Hepatocyte (in vitro differentiated cells): ENCODE results near the gene NAV2. TPM values are rescaled to one million over a fixed set of nuclear protein-coding genes. Genes with fewer than 3 reads are reported as not detected.

ENCODE experiments used
- DNase-seq: peaks from one replicate; pipeline ENCODE4 v3.0.0-alpha.2; 2016; ENCODE audit warnings: low spot score
- H2AFZ ChIP-seq: fragments of 200-600 bp; sonication (generic); 2 replicates; pipeline ENCODE4 v1.6.0; 2016; ENCODE audit warnings: antibody characterized with exemption, mild to moderate bottlenecking
- H3K27ac ChIP-seq: fragments of 200-600 bp; sonication (generic); 2 replicates; pipeline ENCODE4 v1.5.1; 2016; ENCODE audit warnings: mild to moderate bottlenecking
- H3K27me3 ChIP-seq: fragments of 200-600 bp; sonication (generic); 2 replicates; pipeline ENCODE4 v1.6.1; 2016
- H3K36me3 ChIP-seq: fragments of 200-600 bp; sonication (generic); replicated peaks from 2 replicates; pipeline ENCODE4 v1.5.1; 2016; ENCODE audit warnings: low read depth; ENCODE audit not compliant: insufficient read depth
- H3K4me1 ChIP-seq: fragments of 200-600 bp; sonication (generic); 2 replicates; pipeline ENCODE4 v1.5.1; 2016; ENCODE audit warnings: mild to moderate bottlenecking, moderate library complexity; ENCODE audit not compliant: insufficient read depth
- H3K4me2 ChIP-seq: fragments of 200-600 bp; sonication (generic); 2 replicates; pipeline ENCODE4 v1.6.0; 2016
- H3K4me3 ChIP-seq: fragments of 200-600 bp; sonication (generic); 2 replicates; pipeline ENCODE4 v1.5.1; 2016; ENCODE audit warnings: mild to moderate bottlenecking
- H3K79me2 ChIP-seq: fragments of 200-600 bp; sonication (generic); 2 replicates; pipeline ENCODE4 v1.6.0; 2017; ENCODE audit warnings: mild to moderate bottlenecking
- H3K9me2 ChIP-seq: fragments of 200-600 bp; sonication (generic); replicated peaks from 2 replicates; pipeline ENCODE4 v1.6.0; 2017; ENCODE audit warnings: mild to moderate bottlenecking; ENCODE audit not compliant: insufficient read depth
- H3K9me3 ChIP-seq: fragments of 200-600 bp; sonication (generic); 2 replicates; pipeline ENCODE4 v1.5.1; 2016; ENCODE audit warnings: low read depth, mild to moderate bottlenecking
- H4K20me1 ChIP-seq: fragments of 200-600 bp; sonication (generic); 2 replicates; pipeline ENCODE4 v1.6.0; 2016; ENCODE audit warnings: mild to moderate bottlenecking; ENCODE audit not compliant: insufficient read depth, poor library complexity, severe bottlenecking
- CTCF ChIP-seq: fragments of 200-600 bp; sonication (generic); IDR thresholded peaks from 2 replicates; pipeline ENCODE4 v1.5.1; 2016; ENCODE audit warnings: antibody characterized with exemption, mild to moderate bottlenecking; ENCODE audit not compliant: poor library complexity
- EZH2 ChIP-seq: fragments of 200-600 bp; sonication (generic); IDR thresholded peaks from 2 replicates; pipeline ENCODE4 v1.6.1; 2016; ENCODE audit warnings: antibody characterized with exemption, mild to moderate bottlenecking, borderline replicate concordance
- EZH2phosphoT487 ChIP-seq: fragments of 200-600 bp; sonication (generic); IDR thresholded peaks from one replicate; pipeline ENCODE4 v1.6.1; 2018; ENCODE audit warnings: antibody characterized with exemption, mild to moderate bottlenecking, low read depth, moderate library complexity; ENCODE audit not compliant: unreplicated experiment, severe bottlenecking
- WGBS: methylation state at CpG from one replicate; pipeline ENCODE4 v1.1.6; 2016; ENCODE audit warnings: low lambda C conversion rate; ENCODE audit errors: missing lambda C conversion rate; 5-methylcytosine and 5-hydroxymethylcytosine counted together
- polyA plus RNA-seq: library from polyadenylated mRNA; unstranded; fragments of >200 nt; fragmentation: Nextera tagmentation; extraction: Ambion mirVana; gene quantifications from 2 replicates; pipeline ENCODE4 v1.2.1, GENCODE V29; 2016
- total RNA-seq: library from RNA; depleted of rRNA; stranded (reverse); fragments of >200 nt; gene quantifications from 2 replicates; pipeline ENCODE4 v1.2.3, GENCODE V29; 2014

The NAV2 gene
- total and polyA plus RNA-seq, 2 experiments from 2014 or later: 23.7 to 30.8 TPM

GRCh38 chr11:19675397-19675796 is 37.2 kb upstream of the NAV2 start:
- Histone ChIP-seq H3K27me3 (no peaks in the 10 kb centered on the region), H3K4me1 (peaks cover 24% of the 10 kb centered on the region), H3K79me2 (no peaks in the 10 kb centered on the region), H3K4me3 (no peak overlapping the region), H3K27ac (no peak overlapping the region), H3K9me3 (no peaks in the 10 kb centered on the region), H3K4me2 (no peak overlapping the region), H3K36me3 (no peaks in the 10 kb centered on the region), H3K9me2 (no peaks in the 10 kb centered on the region), H4K20me1 (no peaks in the 10 kb centered on the region), H2AFZ (no peak overlapping the region)
- 89% methylated on average over 5 of the region's 5 CpGs for WGBS
- no peak for DNase-seq
- TF ChIP-seq EZH2 (no peak), CTCF (no peak), EZH2phosphoT487 (no peak)

DNA sequence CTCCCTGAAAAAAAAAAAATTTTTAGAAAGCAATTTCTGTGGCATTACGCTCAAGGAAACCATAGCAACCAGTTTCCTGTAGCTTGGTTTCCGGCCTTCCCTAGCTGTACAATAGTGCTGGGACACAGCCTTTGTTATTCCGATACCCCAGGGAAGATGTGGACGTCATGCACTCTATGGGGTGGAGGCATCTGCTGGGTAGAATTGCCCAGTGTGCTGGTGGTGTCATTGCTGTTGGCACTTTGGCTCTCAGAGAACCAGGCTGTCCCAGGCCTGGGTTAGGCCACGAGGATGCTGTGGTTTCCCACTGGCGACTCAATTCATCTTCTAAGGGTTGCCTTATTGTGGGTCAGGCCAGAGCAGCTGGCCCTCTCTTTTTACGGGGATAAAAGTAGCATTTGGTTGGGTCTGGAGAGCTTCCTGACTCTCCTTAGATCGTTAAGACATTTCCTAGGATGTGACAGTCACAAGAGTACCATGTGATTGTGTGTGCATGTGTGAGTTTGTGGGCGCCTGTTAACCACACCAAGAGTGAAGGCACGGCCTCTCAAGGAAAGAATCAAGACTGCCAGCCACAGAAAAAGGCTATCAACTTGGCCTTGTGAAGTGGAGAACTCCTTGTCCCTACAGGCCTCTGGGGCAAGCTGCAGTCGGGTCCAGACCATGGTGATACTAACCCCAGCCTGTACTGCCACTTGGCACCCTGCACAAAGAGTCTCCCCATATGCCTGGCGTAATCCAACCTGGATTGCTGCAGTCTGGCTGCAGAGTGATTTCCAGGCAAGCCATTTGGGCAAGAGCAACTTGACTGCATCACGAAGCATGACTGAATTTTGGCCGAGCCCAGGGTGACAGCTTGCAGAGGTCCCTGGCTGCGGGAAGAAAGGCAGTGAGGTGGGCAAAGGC is 35.9 kb upstream of the NAV2 start:
- H3K4me3 ChIP-seq: no peak overlapping the region
- no peaks in the 10 kb centered on the region for H3K27me3 ChIP-seq
- no peaks in the 10 kb centered on the region for H4K20me1 ChIP-seq
- 90% methylated on average over 15 of the region's 15 CpGs for WGBS
- H3K9me2 ChIP-seq: no peaks in the 10 kb centered on the region
- H2AFZ ChIP-seq: no peak overlapping the region
- no peaks in the 10 kb centered on the region for H3K79me2 ChIP-seq
- H3K4me2 ChIP-seq: no peak overlapping the region
- H3K4me1 ChIP-seq: peaks cover 24% of the 10 kb centered on the region
- H3K36me3 ChIP-seq: no peaks in the 10 kb centered on the region
- H3K27ac ChIP-seq: peak overlapping the region; percentile 16
- no peak for DNase-seq
- TF ChIP-seq CTCF: no peak
- TF ChIP-seq EZH2phosphoT487: no peak
- TF ChIP-seq EZH2: no peak
- no peaks in the 10 kb centered on the region for H3K9me3 ChIP-seq

DNA sequence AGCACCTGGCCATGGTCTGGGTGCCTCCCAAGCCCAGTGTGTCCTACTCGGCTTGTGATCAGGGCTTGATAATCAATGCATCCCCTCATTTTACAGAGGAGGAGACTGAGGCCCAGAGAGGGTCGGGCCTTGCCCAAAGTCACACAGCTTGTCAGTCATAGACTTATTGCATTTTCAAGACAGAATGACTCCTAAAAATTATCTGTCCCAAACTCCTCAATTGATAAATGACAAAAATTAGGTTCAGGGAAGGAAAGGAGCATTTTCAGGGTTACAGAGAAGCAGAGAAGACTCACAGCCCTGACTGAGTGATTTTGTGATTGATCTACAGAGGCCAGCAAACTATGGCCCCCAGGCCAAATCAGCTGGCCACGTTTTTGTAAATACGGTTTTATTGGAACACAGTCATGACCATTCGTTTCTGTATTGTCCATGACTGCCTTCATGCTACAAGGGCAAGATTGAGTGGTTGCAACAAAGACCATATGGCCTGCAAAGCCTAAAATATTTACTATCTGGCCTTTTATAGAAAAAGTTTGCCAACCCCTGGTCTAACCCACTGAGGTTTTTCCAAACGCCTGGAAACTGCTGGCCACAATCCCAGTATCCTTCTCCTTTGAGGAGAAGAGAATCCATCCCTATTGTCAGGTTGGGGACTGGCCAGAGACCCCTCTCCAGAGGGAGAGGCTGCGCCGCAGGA is 35.1 kb upstream of the NAV2 start:
- H3K4me2 ChIP-seq: no peak overlapping the region
- H3K9me2 ChIP-seq: no peaks in the 10 kb centered on the region
- TF ChIP-seq EZH2phosphoT487 (no peak), CTCF (no peak), EZH2 (no peak)
- peaks cover 24% of the 10 kb centered on the region for H3K4me1 ChIP-seq
- 69% methylated on average over 8 of the region's 8 CpGs for WGBS
- peak overlapping the region; percentile 16 for H3K27ac ChIP-seq
- no peaks in the 10 kb centered on the region for H3K36me3 ChIP-seq
- no peak overlapping the region for H3K4me3 ChIP-seq
- no peaks in the 10 kb centered on the region for H3K9me3 ChIP-seq
- no peaks in the 10 kb centered on the region for H3K79me2 ChIP-seq
- H4K20me1 ChIP-seq: no peaks in the 10 kb centered on the region
- no peaks in the 10 kb centered on the region for H3K27me3 ChIP-seq
- no peak for DNase-seq
- H2AFZ ChIP-seq: no peak overlapping the region
